Neural crest cell (in vitro differentiated cells): ENCODE measurements around the gene PREX1. TPM values are rescaled to one million over a fixed set of nuclear protein-coding genes. Genes with fewer than 3 reads are reported as not detected.

Source experiments
- DNase-seq: peaks from one replicate; pipeline ENCODE4 v3.0.0; 2021; ENCODE audit warnings: low read depth, mixed read lengths, low spot score
- H3K27ac Mint-ChIP-seq: one replicate; pipeline ENCODE4 v1.8.0; 2021; ENCODE audit warnings: mild to moderate bottlenecking, mixed read lengths; ENCODE audit not compliant: unreplicated experiment
- H3K27me3 Mint-ChIP-seq: 2 replicates; pipeline ENCODE4 v1.8.0; 2021; ENCODE audit warnings: low read depth, mild to moderate bottlenecking, mixed read lengths
- H3K36me3 Mint-ChIP-seq: 2 replicates; pipeline ENCODE4 v1.8.0; 2021; ENCODE audit warnings: low read depth, mild to moderate bottlenecking, mixed read lengths
- H3K4me1 Mint-ChIP-seq: 2 replicates; pipeline ENCODE4 v1.8.0; 2021; ENCODE audit warnings: mixed read lengths
- H3K4me3 Mint-ChIP-seq: one replicate; pipeline ENCODE4 v1.8.0; 2021; ENCODE audit warnings: mild to moderate bottlenecking, mixed read lengths
- H3K9me3 Mint-ChIP-seq: 2 replicates; pipeline ENCODE4 v1.8.0; 2021; ENCODE audit warnings: mixed read lengths
- CTCF ChIP-seq: fragments of 200-600 bp; sonication (generic); conservative IDR thresholded peaks from 2 replicates; pipeline ENCODE4 v1.5.0; 2021; ENCODE audit warnings: antibody characterized with exemption, mild to moderate bottlenecking
- total RNA-seq: library from RNA; stranded (reverse); gene quantifications from 2 replicates; pipeline ENCODE4 v1.2.1, GENCODE V29; 2021

Gene PREX1
- total RNA-seq, 1 donor from 2014 or later, result 72.4 TPM

GRCh38 chr20:48594533-48594932 lies 233.3 kb downstream of the PREX1 start:
- Mint-ChIP-seq H3K4me1 (peaks cover 14% of the 10 kb centered on the region), H3K4me3 (no peak overlapping the region), H3K9me3 (no peaks in the 10 kb centered on the region), H3K36me3 (no peaks in the 10 kb centered on the region), H3K27ac (no peak overlapping the region), H3K27me3 (no peaks in the 10 kb centered on the region)
- no peak for TF ChIP-seq CTCF
- no peak for DNase-seq

DNA sequence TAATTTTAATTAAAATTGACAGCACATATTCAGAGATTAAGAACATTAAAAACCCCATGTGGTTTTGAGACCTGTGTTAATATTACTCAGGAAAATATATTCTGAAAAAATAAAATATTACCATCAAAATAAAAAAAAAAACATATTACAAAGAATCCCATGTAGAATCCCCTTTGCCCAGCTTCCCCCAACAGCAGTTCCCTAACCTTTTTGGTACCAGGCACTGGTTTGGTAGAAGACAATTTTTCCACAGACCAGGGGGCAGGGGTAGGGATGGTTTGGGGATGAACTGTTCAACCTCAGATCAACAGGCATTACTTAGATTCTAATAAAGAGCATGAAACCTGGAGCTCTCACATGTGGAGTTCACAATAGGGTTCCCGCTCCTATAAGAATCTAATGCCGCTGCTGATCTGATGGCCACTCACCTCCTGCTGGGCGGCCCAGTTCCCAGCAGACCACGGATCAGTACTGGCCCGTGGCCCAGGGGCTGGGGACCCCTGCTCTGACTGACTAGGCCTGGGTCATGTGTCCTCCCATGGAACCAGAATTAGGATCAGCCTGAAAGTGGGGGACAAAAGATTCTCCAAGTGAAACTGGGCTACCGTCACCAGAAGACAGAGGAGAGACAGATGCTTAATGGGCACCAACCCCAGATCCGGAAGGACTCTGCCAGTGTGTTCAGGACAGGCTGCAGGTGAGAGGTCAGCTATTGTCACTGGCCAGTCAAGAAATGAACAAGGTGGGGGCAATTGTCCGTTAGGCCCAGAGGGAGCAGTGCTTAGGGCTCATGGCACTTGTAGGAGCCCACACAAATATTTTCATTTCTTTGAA lies 235.5 kb downstream of the PREX1 start:
- no peak for DNase-seq
- Mint-ChIP-seq H3K4me1 (peaks cover 14% of the 10 kb centered on the region), H3K27ac (no peak overlapping the region), H3K4me3 (no peak overlapping the region), H3K27me3 (no peaks in the 10 kb centered on the region), H3K36me3 (no peaks in the 10 kb centered on the region), H3K9me3 (no peaks in the 10 kb centered on the region)
- no peak for TF ChIP-seq CTCF

DNA sequence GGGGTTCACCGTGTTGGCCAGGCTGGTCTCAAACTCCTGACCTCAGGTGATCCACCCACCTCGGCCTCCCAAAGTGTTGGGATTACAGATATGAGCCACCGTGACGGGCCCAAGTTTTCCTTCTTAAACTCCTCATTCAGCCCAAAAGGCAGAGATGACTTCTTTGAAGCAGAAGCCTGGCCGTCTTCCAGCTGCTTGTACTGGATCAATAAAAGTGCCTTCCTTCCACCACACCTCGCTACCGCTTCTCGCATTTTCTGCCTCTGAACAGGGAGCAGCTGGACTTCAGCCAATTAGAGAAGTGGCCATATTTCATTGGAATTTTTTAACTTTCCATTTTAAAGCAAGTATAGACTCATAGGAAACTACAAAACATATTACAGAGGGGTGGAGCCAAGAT lies 241.1 kb downstream of the PREX1 start:
- no peaks in the 10 kb centered on the region for H3K9me3 Mint-ChIP-seq
- no peak for DNase-seq
- no peak for TF ChIP-seq CTCF
- peaks cover 11% of the 10 kb centered on the region for H3K4me1 Mint-ChIP-seq
- no peaks in the 10 kb centered on the region for H3K36me3 Mint-ChIP-seq
- no peak overlapping the region for H3K27ac Mint-ChIP-seq
- H3K27me3 Mint-ChIP-seq, result peaks cover 3% of the 10 kb centered on the region
- no peak overlapping the region for H3K4me3 Mint-ChIP-seq

GRCh38 chr20:48585061-48585870 lies 242.5 kb downstream of the PREX1 start:
- Mint-ChIP-seq H3K27ac (no peak overlapping the region), H3K4me3 (no peak overlapping the region), H3K9me3 (no peaks in the 10 kb centered on the region), H3K4me1 (peaks cover 11% of the 10 kb centered on the region), H3K27me3 (peaks cover 3% of the 10 kb centered on the region), H3K36me3 (no peaks in the 10 kb centered on the region)
- DNase-seq, result no peak
- TF ChIP-seq CTCF, result no peak

GRCh38 chr20:48584391-48585060 lies 243.3 kb downstream of the PREX1 start:
- peaks cover 11% of the 10 kb centered on the region for H3K4me1 Mint-ChIP-seq
- no peak for DNase-seq
- no peak for TF ChIP-seq CTCF
- no peak overlapping the region for H3K4me3 Mint-ChIP-seq
- no peak overlapping the region for H3K27ac Mint-ChIP-seq
- H3K27me3 Mint-ChIP-seq, result peaks cover 3% of the 10 kb centered on the region
- H3K9me3 Mint-ChIP-seq, result no peaks in the 10 kb centered on the region
- no peaks in the 10 kb centered on the region for H3K36me3 Mint-ChIP-seq
